Limb (tissue), 2 donors: ENCODE results near the gene SRGAP3.

ENCODE experiments used
- DNase-seq, 2 donors: peaks; one replicate each; pipeline ENCODE4 v3.0.0-alpha.2; 2016; ENCODE audit errors: extremely low spot score in 2 of 2

The SRGAP3 gene

DNA sequence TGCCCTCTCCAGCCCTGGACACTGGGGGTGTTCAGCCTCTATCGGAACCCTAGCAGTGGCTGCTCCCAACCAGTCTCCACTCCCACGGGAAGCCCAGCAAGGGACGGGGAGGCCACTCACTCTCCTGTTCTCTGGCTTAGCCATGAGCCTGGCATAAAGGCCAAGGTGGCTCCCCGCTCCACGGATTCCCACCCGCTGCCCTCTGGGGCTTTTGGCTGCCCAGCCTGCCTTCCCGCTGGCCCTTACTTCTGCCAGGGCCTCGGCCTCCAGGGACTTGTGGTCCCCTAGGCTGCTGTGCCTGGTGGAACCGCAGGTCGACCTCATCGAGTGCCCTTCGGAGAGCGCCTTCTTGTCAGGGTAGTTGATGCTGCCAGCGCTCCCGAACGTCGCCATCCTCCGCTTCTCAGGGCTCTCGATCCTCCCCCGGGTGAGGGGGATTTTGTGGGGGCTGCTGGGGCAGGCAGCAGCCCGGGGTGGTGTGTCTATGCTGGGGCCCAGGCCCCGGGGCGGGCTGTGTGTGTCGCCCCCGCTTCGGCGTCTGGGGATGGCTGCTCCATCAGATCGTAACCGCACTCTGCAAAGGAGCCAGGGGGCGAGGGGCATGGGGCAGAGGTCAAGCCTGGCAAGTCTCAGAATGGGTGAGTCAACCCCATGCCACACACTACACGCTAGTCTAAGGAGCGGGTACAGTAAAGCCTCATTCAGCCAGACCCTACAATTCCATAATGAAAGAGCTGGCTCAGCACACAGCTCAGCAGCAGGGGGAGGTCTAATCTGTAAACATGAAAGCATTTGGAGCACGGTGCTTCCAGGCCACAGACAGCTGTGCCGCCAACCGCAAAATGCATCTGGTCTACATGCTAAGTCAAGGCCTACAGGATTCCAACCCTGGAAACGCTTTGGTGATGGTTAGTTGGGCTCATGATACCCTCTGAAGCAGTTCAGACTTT is 258.9 kb downstream of the SRGAP3 start:
- peak in 1 of 2 donors; percentile 62 for DNase-seq

DNA sequence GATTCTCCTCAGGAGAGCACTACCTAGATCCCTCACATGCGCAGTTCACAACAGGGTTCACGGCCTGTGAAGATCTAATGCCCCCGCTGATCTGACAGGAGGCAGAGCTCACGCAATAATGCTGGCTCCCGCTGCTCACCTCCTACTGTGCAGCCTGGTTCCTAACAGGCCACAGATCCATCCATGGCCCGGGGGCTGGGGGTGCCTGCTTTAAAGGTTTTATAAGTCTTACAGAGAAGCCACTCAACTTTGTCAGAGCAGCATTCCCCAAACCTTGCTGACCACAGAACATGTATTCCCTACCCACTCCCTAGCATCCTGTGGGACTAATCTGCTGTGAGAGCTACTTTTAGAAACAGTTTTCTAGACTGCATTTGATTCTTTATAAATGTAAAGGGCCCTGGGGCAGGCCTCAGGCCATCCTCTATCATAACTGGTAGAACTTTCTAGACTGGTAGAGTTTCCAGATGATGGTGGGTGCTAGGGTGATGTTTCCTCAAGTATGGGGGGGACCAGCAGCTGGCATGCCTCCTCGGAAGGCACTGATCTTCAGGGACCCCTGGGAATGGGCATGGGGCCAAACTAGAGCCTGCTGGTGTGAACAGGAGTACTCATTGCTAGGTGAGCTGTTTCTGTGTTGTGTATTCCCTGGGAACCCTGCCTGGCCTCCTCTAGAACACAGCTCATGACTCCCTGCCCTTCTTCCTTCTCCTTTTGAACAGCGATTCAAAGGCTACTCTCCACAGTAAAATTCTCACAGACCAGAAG is 260.5 kb downstream of the SRGAP3 start:
- no peak for DNase-seq

DNA sequence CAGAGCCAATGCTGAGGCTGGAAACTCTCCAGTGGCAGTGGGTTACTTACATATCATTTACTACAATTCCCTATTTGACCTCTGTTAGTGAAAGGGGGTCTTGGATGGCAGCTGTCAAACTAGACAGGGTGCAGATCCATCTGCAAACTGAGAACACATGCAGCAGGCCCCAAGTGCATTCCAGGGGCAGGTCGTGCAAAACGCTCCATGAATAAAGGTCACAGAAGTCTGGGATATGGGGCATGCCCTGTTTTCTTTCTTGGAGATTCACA is 261.1 kb downstream of the SRGAP3 start:
- DNase-seq = no peak

DNA sequence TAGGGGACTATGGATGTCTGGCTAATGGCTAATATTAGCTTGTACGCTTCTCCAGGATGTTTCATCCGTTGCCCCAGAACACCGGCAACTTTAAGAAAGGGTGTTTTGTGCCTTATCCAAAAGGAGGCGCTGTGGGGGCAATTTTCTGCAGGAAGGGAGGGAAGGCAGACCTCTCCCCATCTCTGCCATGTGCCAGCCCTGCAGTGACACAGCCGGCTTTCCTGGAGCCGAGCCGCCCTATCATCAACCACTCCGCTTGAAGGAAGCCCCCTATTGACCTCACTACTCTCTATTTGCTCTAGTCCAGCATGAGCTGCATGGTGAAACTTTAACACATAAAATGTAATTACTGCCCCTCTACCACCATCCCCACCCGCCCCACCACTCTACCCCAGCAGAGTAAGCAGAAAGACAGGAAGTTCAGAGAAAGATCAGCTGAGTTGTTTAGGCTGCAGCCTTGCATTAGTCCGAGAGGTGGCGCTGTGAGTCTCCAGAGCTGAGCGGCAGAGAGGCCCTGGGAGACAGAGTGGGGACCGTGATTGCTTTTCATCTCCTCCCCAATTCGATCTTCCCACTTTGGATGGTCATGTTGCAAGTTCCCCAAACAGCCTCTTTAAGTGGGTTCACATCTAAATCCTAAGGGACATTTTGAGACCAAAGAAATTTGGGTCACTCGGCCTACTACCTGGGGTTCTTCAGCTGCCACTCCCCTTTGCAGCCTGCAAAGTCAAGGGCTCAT is 261.6 kb downstream of the SRGAP3 start:
- peak; percentile 77 to 80 for DNase-seq

DNA sequence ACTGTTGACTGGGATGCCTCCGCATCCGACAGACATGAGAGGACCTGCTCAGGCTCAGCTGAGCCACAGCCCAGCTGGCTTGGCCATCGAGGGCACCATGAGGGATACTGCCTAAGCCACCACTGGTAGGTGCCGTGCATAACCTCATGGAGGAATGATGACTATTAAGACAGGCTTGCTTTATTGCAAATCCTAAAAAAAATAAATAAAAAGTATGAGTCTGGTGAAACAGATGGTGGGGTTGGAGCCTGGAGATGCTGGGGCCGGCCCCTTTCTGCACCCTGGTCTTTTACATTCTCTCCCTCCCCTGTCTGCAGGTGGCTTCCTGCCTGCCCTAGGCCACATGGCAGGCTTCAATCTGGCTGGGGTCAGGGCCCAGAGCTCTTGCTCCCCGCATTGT is 262.2 kb downstream of the SRGAP3 start:
- peak in 1 of 2 donors; percentile 16 for DNase-seq

DNA sequence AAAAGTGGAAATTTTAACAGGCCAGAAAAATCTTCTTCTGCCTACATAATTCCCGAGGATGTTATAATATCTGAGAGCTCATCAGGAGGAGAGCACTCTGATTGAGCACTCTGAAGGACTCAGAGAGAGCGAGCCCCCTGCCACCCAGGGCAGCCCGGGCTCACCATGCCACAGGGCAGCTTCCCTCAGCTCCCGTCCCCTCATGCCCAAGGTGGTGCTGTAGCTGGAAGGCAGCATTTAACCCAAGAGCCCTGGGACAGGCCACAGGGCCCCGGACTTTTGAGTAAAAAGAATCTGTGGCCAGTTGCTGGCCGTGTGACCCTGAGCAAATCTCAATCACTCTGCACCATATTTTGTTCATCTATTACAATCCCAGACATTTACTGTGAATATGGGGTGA is 262.7 kb downstream of the SRGAP3 start:
- DNase-seq = peak in 1 of 2 donors; percentile 6

DNA sequence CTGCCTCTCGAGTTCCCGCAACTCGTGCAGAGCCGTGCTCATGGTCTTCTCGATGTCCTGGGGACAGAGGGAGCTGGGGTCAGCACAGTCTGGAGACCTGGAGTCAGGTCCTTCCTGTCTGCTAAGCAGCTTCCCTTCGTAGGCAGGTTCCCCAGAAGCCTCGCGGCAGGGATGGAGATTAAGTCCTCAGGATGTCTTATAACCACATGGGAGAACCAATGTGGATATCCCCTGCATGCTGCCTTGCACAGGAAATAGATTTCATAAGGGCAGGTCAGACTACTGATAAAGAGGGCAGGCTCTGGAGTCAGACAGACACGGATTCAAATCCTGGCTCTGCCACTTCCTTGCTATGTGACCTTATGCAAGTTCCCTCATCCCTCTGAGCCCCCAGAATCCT is 263.6 kb downstream of the SRGAP3 start:
- DNase-seq = peak in 1 of 2 donors; percentile 24

DNA sequence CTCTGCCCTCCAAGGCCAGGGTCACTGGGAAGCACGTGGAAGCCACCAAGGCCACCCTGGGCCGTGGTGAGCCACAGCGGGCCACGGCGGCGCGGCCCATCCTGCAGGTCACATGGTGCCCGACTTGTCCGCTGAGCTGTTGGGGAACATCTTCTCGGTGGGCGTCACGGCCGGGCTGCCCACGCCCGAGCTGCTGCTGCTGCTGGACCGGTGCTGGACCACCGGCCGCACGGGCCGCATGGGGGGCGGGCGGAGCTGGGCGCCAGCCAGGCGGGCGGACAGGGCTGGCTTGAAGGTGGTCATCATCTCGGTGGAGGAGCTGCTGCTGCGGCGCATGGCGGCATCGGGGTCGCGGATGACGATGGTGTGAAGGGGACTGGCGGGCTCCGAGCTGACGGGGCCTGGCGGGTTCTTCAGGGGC is 264.0 kb downstream of the SRGAP3 start:
- no peak for DNase-seq

DNA sequence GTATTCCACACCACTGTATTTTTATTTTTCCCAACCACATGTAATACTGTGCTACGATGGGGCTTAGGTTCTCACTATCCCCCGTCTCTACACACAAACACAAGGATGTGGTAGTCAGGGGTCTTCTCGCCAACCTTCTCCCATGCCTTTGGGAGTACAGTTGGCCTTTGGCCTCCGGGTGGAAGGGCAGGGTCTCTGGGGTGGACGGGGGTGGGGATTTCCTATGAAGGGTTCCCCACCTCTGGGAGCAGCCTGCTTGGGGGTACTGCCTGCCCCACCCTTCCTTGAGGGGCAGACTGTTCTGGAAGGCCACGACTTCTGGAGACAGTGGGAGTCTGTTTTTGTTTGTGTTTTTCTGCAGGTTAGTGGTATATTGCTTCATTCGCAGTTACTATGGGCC is 264.9 kb downstream of the SRGAP3 start:
- peak in 1 of 2 donors; percentile 16 for DNase-seq

DNA sequence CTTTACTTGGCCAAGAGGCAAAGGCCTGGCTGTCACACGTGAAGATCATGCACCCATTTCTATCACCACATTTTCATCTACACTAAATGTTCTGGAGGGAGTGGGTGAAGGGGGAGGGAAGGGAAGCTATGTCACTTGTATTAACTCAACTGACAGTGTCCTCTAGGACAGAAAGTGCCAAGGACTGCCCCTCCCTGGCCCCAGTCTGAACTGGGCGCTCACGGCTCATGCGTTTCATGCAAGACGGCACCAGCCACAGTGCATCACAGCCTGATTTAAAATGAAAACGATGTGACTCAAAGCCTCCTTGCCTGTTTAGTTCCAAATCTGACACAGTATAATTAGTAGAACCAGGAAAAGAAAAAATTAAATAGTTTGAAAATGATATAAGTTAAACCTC is 265.4 kb downstream of the SRGAP3 start:
- DNase-seq = no peak

DNA sequence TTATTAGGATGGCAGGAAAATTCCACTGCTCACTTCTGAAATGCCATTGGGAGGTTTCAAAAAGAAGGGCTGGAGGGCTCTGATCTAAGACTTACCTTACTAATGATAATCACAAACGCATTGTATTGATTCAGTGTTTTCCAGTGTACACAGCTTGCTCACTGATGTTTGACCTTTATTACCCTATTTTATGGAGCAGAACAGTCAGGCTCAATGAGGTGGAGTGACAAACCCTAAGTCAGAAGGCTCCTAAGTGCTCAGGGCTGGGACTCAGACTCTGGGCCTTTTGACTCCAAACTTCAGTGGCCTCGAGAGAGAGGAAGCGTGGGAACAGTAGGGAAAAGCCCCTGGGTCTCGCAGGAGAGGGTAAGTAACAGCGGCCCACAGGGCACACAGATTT is 265.9 kb downstream of the SRGAP3 start:
- DNase-seq = no peak

DNA sequence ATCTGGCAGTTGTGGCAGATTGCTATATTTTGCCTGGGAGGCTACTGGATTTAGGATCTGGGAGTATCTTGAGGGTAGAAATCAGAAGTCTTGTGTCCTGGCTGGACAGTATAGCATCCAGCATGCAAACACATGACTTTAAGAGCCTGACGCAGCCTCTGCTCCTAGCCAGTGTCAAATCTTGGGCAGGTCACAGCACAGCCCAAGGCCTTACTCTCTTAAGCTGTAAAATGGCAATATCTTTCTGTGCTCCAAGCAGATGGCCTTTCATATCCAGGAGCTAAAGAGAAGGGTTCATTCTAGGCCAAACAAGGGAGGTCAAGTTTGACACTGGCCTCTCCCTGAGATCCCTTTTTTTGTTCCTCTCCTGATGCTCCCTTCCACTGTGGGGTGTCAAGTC is 266.4 kb downstream of the SRGAP3 start:
- DNase-seq = no peak

DNA sequence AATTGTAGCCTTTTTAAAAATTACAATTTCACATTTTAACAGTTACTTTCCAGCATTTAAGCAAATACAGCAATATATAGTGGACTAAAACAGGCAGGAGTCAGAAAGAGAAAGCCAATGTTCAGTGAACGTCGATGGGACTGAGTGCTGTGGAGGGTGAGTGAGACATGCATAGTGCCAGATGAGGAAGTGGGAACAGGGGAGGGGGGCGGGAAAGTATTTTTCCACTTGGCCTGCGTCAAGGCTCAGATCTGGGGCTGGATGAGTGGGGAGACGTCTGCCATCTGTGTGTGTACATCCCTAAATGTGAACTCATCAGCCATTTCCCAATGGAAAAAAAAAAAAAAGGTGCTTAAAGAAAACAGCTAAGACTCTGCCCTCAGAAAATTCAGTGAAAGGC is 266.9 kb downstream of the SRGAP3 start:
- peak in 1 of 2 donors; percentile 22 for DNase-seq

DNA sequence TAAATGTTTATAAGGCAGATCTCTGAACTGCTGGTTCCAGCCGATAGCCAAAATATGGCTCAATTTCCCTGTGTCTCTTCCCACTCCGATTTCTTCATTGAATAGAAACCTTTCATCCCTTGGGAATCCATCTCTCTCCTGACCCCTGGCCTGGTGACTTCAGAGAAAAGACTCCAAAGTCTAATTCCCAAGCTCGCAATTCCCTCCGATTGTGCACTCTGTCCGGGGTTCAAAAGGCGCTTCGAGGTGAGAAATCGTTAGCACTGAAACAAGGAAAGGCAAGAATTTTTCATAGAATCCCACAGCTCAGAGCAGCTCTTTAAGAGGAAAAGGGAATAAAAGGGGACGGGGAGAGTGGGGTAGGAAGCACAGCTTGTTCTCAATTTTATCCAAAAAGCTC is 267.7 kb downstream of the SRGAP3 start:
- no peak for DNase-seq

DNA sequence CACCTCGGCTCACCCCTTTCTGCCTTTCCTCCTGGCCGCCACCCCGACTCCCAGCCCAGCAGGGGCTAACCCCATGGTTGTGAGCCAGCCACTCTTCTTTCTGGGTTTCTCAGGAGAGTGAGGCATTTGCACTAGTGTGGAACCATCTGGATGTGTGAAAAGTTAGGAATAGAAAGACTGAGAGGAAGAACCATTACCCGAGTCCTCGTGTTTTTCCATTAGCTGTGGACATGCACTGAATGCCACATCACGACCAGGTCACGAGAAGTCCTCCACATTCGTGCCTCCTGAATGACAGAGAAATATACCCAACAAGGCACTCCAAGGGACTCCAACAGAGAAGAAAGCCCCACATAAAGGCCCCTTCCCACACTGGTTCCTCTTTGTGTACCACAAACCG is 268.1 kb downstream of the SRGAP3 start:
- DNase-seq = no peak

DNA sequence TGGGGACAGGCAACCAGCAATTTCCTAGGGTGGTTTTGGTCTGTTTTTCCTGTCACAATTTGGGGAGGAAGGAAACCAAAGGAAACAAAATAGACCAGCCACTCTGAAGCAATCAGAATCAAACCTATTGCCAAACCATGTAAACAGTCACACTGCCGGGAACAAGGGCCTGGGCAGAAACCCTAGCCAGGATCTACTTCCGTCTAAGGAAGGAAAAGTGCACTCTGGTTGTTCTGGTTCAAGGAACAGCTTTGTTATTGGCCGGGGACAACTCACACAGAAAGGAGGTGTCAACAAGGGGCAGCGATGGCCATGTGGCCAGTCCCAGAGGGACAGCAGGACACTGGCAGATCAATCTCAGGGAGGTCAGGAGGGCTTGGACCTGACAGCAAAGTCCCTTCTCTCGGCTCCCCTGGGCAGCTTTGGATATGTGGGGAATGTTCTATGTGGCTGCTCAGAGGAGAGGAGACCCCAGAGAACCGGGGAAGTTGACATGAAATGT is 268.6 kb downstream of the SRGAP3 start:
- DNase-seq = no peak

DNA sequence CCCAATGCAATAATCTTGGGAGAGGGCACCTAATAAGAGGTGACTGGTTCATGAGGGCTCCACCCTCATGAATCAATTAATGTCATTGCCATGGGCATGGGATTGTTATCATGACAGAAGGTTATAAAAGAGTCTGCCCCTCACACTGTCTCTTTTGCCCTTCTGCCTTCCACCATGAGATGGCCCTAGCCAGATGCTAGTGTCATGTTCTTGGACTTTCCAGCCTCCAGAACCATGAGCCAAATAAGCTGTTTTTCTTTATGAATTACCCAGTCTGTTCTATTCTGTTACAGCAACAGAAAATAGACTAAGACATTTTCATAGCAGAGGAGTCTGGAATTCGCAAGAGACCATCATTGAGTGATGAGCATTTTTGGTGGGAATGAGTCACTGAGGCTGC is 270.2 kb downstream of the SRGAP3 start:
- no peak for DNase-seq

DNA sequence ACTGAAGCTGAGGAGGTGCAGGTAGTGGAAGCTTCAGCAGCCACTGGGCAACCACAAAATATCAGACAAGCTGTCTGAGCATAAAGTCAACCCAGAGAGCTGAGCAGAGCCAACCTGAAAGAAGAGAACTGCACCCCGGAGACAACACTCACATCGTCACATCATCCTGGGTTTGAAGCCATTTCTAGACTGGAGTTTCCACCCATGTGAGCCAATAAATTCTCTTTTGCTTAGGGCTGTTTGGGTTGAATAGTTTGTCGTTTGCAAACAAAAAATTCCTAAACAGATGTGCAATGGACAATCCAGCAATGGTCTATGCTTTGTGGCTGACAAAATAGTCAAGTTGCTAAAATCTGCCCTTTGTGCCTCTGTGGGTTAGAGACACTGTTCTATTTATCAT is 270.9 kb downstream of the SRGAP3 start:
- no peak for DNase-seq

DNA sequence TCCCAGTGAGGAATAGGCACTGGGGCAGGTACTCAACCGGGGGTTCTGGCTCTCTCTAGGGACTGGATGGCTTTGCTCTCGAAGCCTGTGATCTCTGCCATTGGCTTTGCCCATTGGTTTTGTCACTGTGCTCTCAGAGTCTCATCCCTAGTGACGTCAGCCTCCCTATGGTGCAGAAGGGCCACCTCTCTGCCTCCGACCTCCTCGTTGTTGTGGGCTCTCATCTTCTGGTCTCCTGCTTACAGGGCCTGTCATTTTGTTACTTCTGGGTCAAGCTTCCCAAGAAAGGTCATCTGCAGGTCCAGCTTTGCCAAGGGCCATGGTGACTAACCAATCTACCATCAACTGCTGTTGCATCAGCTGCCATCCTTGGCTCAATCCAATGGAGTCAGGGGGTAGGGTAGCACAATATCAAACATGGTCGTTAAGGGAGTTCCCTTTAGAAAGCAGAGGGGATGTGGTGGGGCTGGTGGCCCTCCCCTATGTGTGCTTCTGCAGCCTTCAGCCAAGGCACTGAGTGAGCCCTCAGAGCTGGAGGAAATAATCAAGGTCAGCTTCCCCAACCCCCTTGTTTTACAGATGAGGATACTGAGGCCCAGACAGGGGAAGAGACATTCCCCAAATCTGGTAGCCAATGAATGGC is 272.8 kb downstream of the SRGAP3 start:
- DNase-seq = no peak

DNA sequence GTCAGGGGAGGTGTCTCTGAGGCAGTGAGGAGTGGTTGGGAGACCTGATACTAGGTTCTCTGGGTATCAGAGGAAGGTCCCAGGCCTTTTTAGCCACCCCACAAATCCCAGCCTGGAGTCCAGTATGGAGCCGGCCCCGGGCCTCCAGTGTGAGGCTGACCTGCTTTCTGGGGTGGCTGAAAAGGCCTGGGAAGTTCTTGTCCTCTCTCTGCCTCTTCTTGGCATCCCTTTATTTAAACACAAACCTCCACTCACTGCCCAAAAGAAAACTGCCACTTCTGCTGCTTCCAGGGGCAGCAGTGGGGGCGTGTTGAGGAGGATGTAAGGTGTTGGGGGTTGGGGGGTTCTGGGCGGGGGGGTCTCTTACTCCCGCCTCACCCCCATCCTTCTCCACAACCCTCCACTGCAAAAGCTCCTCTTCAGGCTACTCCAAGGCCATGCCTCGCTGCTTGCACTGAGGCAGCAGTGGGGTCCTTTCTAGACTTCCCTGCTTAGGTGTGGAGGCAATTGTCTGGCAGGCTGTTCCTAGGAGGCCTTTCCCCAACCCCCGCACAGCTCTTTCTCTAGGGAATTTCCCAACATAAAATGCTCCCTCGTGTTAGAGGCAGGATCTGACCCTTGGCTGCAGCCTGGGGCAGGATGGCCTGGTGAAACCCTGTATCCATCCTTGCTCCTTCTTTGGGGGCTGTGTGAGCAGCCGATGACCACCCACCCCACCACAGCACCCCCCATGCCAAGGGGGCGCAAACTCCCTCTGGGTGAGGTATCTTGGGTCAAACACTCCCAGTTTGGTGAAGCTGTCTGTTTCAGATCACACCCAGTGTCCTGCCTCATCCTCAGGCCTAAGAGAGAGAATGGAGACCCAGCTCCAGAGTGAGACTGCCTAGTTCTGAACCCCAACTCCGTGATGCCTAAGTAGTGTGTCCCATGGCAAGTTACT is 274.1 kb downstream of the SRGAP3 start:
- no peak for DNase-seq
